CD4-positive, CD25-positive, alpha-beta regulatory T cell (primary cell): ENCODE results near the gene PYGL. TPM values are rescaled to one million over a fixed set of nuclear protein-coding genes. Genes with fewer than 3 reads are reported as not detected.
A peak's percentile ranks its signal among the peaks of the same experiment; 100 is the strongest.

Experiments
- ATAC-seq, 2 donors: fragments of 150-1000 bp; cut with Tn5 transposase; one replicate each; pipeline ENCODE4 v1.10.0; 2021; ENCODE audit warnings: low read depth in 2 of 2, moderate number of reproducible peaks in 2 of 2, moderate library complexity in 1 of 2
- DNase-seq, 3 donors: peaks; one replicate each; pipeline versions ENCODE4 v3.0.0 to v3.0.0-alpha.2; 2012 to 2022; ENCODE audit warnings: mixed read lengths in 1 of 3
- H3K27ac ChIP-seq: one replicate; pipeline ENCODE4 v1.7.0; 2013; ENCODE audit warnings: mild to moderate bottlenecking, low read length; ENCODE audit not compliant: insufficient read depth, poor library complexity, severe bottlenecking
- H3K27me3 ChIP-seq: one replicate; pipeline ENCODE4 v1.7.0; 2013; ENCODE audit warnings: low read length; ENCODE audit not compliant: control insufficient read depth, insufficient read depth
- H3K36me3 ChIP-seq: one replicate; pipeline ENCODE4 v1.7.0; 2013; ENCODE audit warnings: mild to moderate bottlenecking, low read length, moderate library complexity; ENCODE audit not compliant: control insufficient read depth, insufficient read depth
- H3K4me1 ChIP-seq: 2 replicates; pipeline ENCODE4 v1.7.0; 2013; ENCODE audit warnings: mild to moderate bottlenecking, low read length; ENCODE audit not compliant: insufficient read depth, control insufficient read depth, poor library complexity, severe bottlenecking
- H3K4me3 ChIP-seq: one replicate; pipeline ENCODE4 v1.7.0; 2013; ENCODE audit warnings: low read depth, mild to moderate bottlenecking, low read length, moderate library complexity
- H3K9me3 ChIP-seq, 2 experiments: 1 replicate in 1 of 2; 2 replicates in 1 of 2; pipeline ENCODE4 v1.7.0; 2013; ENCODE audit warnings: low read length in 2 of 2, mild to moderate bottlenecking in 1 of 2, moderate library complexity in 1 of 2; ENCODE audit not compliant: control insufficient read depth in 2 of 2
- H3K27ac Mint-ChIP-seq, 3 donors: one replicate each; pipeline ENCODE4 v1.8.0; 2020 to 2022; ENCODE audit warnings: mild to moderate bottlenecking in 3 of 3, mixed read lengths in 3 of 3, moderate library complexity in 2 of 3
- H3K27me3 Mint-ChIP-seq: one replicate; pipeline ENCODE4 v1.8.0; 2022; ENCODE audit warnings: mild to moderate bottlenecking, mixed read lengths
- H3K36me3 Mint-ChIP-seq: one replicate; pipeline ENCODE4 v1.8.0; 2020; ENCODE audit warnings: mixed read lengths
- H3K4me1 Mint-ChIP-seq, 4 donors: one replicate each; pipeline ENCODE4 v1.8.0; 2020 to 2022; ENCODE audit warnings: mixed read lengths in 4 of 4, mild to moderate bottlenecking in 1 of 4
- H3K4me3 Mint-ChIP-seq, 4 donors: one replicate each; pipeline ENCODE4 v1.8.0; 2020 to 2022; ENCODE audit warnings: mild to moderate bottlenecking in 4 of 4, mixed read lengths in 4 of 4, moderate library complexity in 3 of 4
- H3K9me3 Mint-ChIP-seq, 7 donors: one replicate each; pipeline ENCODE4 v1.8.0; 2020 to 2022; ENCODE audit warnings: mixed read lengths in 7 of 7, mild to moderate bottlenecking in 3 of 7, moderate library complexity in 2 of 7
- polyA plus RNA-seq, 4 donors: library from polyadenylated mRNA; unstranded; fragments of 300-500 nt; fragmentation: Illumina TruSeq; gene quantifications; one replicate each; pipeline ENCODE4 v1.2.3, GENCODE V29; 2021
- total RNA-seq: library from RNA; stranded (reverse); gene quantifications from one replicate; pipeline ENCODE4 v1.2.3, GENCODE V29; 2022

PYGL gene
- total RNA-seq (1.3 TPM), polyA plus RNA-seq (under 1 TPM in 1 of 4 donors, not detected in 3; 0.15 TPM)

- peaks cover 19% of the 10 kb centered on the region for H3K4me1 ChIP-seq
- peaks cover 0 to 15% (median 6%) of the 10 kb centered on the region in 4 donors for H3K4me1 Mint-ChIP-seq
Measured at GRCh38 chr14:50943943-50944646, at the start of gene PYGL. TSS of gene PYGL (minus strand) at chr14:50944483. CDS start at chr14:50944403, 80 bp downstream.

GRCh38 chr14:50985859-50986331, 41.6 kb upstream of the PYGL start:
- no peak for ATAC-seq
- H3K9me3 Mint-ChIP-seq, result peaks cover 0 to 5% (median 0%) of the 10 kb centered on the region in 7 donors
- no peak overlapping the region for H3K27ac ChIP-seq
- no peaks in the 10 kb centered on the region for H3K9me3 ChIP-seq
- no peak overlapping the region for H3K4me3 Mint-ChIP-seq
- no peak overlapping the region for H3K27ac Mint-ChIP-seq
- H3K4me1 Mint-ChIP-seq, result no peaks in the 10 kb centered on the region
- peaks cover 14% of the 10 kb centered on the region for H3K27me3 Mint-ChIP-seq
- DNase-seq, result no peak
- no peaks in the 10 kb centered on the region for H3K36me3 Mint-ChIP-seq
- no peak overlapping the region for H3K4me3 ChIP-seq
- H3K4me1 ChIP-seq, result no peaks in the 10 kb centered on the region
- H3K36me3 ChIP-seq, result no peaks in the 10 kb centered on the region
- H3K27me3 ChIP-seq, result peaks cover 4% of the 10 kb centered on the region

More at GRCh38 chr14:50943943-50944646, at the start of gene PYGL:
- ATAC-seq, result peak in 1 of 2 donors; percentile 37
- H3K4me3 Mint-ChIP-seq, result peak within 1 kb of the TSS; percentile 75 to 88 (median 84)
- no peak within 1 kb of the TSS for H3K4me3 ChIP-seq
- H3K27ac Mint-ChIP-seq, result peak within 1 kb of the TSS in 2 of 3 donors; percentile 43 to 78
- H3K27me3 ChIP-seq, result peaks cover 14% of the 10 kb centered on the region
- peaks cover 0 to 9% (median 0%) of the 10 kb centered on the region in 7 donors for H3K9me3 Mint-ChIP-seq
- peak in 1 of 3 donors; percentile 9 for DNase-seq
- H3K27me3 Mint-ChIP-seq, result peaks cover 47% of the 10 kb centered on the region
- no peaks in the 10 kb centered on the region for H3K36me3 ChIP-seq
- no peaks in the 10 kb centered on the region for H3K36me3 Mint-ChIP-seq
- no peaks in the 10 kb centered on the region for H3K9me3 ChIP-seq
- no peak within 1 kb of the TSS for H3K27ac ChIP-seq

GRCh38 chr14:50985124-50985858, 41.0 kb upstream of the PYGL start:
- no peak overlapping the region for H3K4me3 ChIP-seq
- no peaks in the 10 kb centered on the region for H3K36me3 ChIP-seq
- Mint-ChIP-seq H3K4me3 (no peak overlapping the region), H3K27me3 (peaks cover 14% of the 10 kb centered on the region), H3K4me1 (no peaks in the 10 kb centered on the region), H3K9me3 (peaks cover 0 to 5% (median 0%) of the 10 kb centered on the region in 7 donors), H3K36me3 (no peaks in the 10 kb centered on the region), H3K27ac (no peak overlapping the region)
- no peak overlapping the region for H3K27ac ChIP-seq
- no peaks in the 10 kb centered on the region for H3K4me1 ChIP-seq
- DNase-seq, result no peak
- ATAC-seq, result no peak
- peaks cover 4% of the 10 kb centered on the region for H3K27me3 ChIP-seq
- no peaks in the 10 kb centered on the region for H3K9me3 ChIP-seq

GRCh38 chr14:50984036-50984710, 39.9 kb upstream of the PYGL start:
- no peak overlapping the region for H3K27ac Mint-ChIP-seq
- ATAC-seq, result no peak
- peaks cover 14% of the 10 kb centered on the region for H3K27me3 Mint-ChIP-seq

GRCh38 chr14:50979941-50980850, 35.9 kb upstream of the PYGL start:
- no peak overlapping the region for H3K4me3 Mint-ChIP-seq
- Histone ChIP-seq H3K4me1 (no peaks in the 10 kb centered on the region), H3K27ac (no peak overlapping the region), H3K4me3 (no peak overlapping the region), H3K9me3 (no peaks in the 10 kb centered on the region), H3K27me3 (no peaks in the 10 kb centered on the region), H3K36me3 (no peaks in the 10 kb centered on the region)
- H3K27ac Mint-ChIP-seq, result no peak overlapping the region
- H3K36me3 Mint-ChIP-seq, result no peaks in the 10 kb centered on the region
- peaks cover 0 to 3% (median 0%) of the 10 kb centered on the region in 7 donors for H3K9me3 Mint-ChIP-seq
- no peak for DNase-seq
- H3K27me3 Mint-ChIP-seq, result peaks cover 4% of the 10 kb centered on the region
- no peak for ATAC-seq
- H3K4me1 Mint-ChIP-seq, result no peaks in the 10 kb centered on the region

More at GRCh38 chr14:50984036-50984710, 39.9 kb upstream of the PYGL start:
- H3K9me3 ChIP-seq, result no peaks in the 10 kb centered on the region
- Mint-ChIP-seq H3K36me3 (no peaks in the 10 kb centered on the region), H3K9me3 (peaks cover 0 to 5% (median 0%) of the 10 kb centered on the region in 7 donors), H3K4me1 (no peaks in the 10 kb centered on the region), H3K4me3 (no peak overlapping the region)
- H3K4me1 ChIP-seq, result no peaks in the 10 kb centered on the region
- H3K27me3 ChIP-seq, result peaks cover 3% of the 10 kb centered on the region
- no peak overlapping the region for H3K4me3 ChIP-seq
- no peak overlapping the region for H3K27ac ChIP-seq
- DNase-seq, result no peak
- no peaks in the 10 kb centered on the region for H3K36me3 ChIP-seq

GRCh38 chr14:50978888-50979287, 34.6 kb upstream of the PYGL start:
- DNase-seq, result no peak
- H3K4me3 ChIP-seq, result no peak overlapping the region
- no peaks in the 10 kb centered on the region for H3K36me3 ChIP-seq
- H3K9me3 ChIP-seq, result no peaks in the 10 kb centered on the region
- H3K27me3 ChIP-seq, result no peaks in the 10 kb centered on the region
- no peaks in the 10 kb centered on the region for H3K4me1 ChIP-seq
- ATAC-seq, result no peak
- peaks cover 4% of the 10 kb centered on the region for H3K27me3 Mint-ChIP-seq
- no peak overlapping the region for H3K27ac Mint-ChIP-seq
- H3K9me3 Mint-ChIP-seq, result peaks cover 0 to 3% (median 0%) of the 10 kb centered on the region in 7 donors
- no peak overlapping the region for H3K27ac ChIP-seq
- H3K4me3 Mint-ChIP-seq, result no peak overlapping the region
- no peaks in the 10 kb centered on the region for H3K4me1 Mint-ChIP-seq
- no peaks in the 10 kb centered on the region for H3K36me3 Mint-ChIP-seq

GRCh38 chr14:50978529-50978871, 34.2 kb upstream of the PYGL start:
- Histone ChIP-seq H3K4me3 (no peak overlapping the region), H3K27me3 (no peaks in the 10 kb centered on the region), H3K4me1 (no peaks in the 10 kb centered on the region), H3K27ac (no peak overlapping the region), H3K9me3 (no peaks in the 10 kb centered on the region), H3K36me3 (no peaks in the 10 kb centered on the region)
- Mint-ChIP-seq H3K27me3 (peaks cover under 1% of the 10 kb centered on the region), H3K9me3 (peaks cover 0 to under 1% (median 0%) of the 10 kb centered on the region in 7 donors), H3K27ac (no peak overlapping the region), H3K36me3 (no peaks in the 10 kb centered on the region), H3K4me3 (no peak overlapping the region), H3K4me1 (no peaks in the 10 kb centered on the region)
- ATAC-seq, result no peak
- DNase-seq, result no peak
